HG02852 (cell line): ENCODE results near the gene KXD1.
"Not testable (repeated sequence)": the region's sequence is repeated elsewhere in the genome, so short reads cannot be mapped to it uniquely, and the experiment has no call there.

Experiments
- ATAC-seq: cut with Tn5 transposase; IDR thresholded peaks from one replicate; pipeline ENCODE4 v1.9.1; 2021; ENCODE audit warnings: mild to moderate bottlenecking, moderate library complexity; ENCODE audit not compliant: unreplicated experiment

The KXD1 gene

GRCh38 chr19:18576383-18576782 is 18.7 kb downstream of the KXD1 start:
- ATAC-seq: no peak

- ATAC-seq: no peak
Observed at GRCh38 chr19:18577365-18577914, 19.8 kb downstream of the KXD1 start.

GRCh38 chr19:18580311-18580710 is 22.6 kb downstream of the KXD1 start:
- ATAC-seq: no peak

GRCh38 chr19:18586306-18586705 is 28.6 kb downstream of the KXD1 start:
- no peak for ATAC-seq

- no peak for ATAC-seq
Observed at GRCh38 chr19:18587561-18587960, 29.9 kb downstream of the KXD1 start.

GRCh38 chr19:18587962-18588610 is 30.4 kb downstream of the KXD1 start:
- ATAC-seq: no peak

GRCh38 chr19:18588611-18589379 is 31.1 kb downstream of the KXD1 start, which contains the start of gene REX1BD:
REX1BD (plus strand) TSS chr19:18588798; CDS start chr19:18588802, 4 bp downstream.
- peak; percentile 73 for ATAC-seq

GRCh38 chr19:18589380-18590272 is 32.0 kb downstream of the KXD1 start:
- ATAC-seq: peak; percentile 24

- ATAC-seq: no peak
Observed at GRCh38 chr19:18590273-18591272, 32.9 kb downstream of the KXD1 start.

GRCh38 chr19:18591735-18592385 is 34.2 kb downstream of the KXD1 start:
- no peak for ATAC-seq

- not testable (repeated sequence) for ATAC-seq
Observed at GRCh38 chr19:18592732-18593131, 35.1 kb downstream of the KXD1 start.

GRCh38 chr19:18593367-18594095 is 35.9 kb downstream of the KXD1 start:
- no peak for ATAC-seq

- ATAC-seq: no peak
Observed at GRCh38 chr19:18594096-18594823, 36.6 kb downstream of the KXD1 start.

- no peak for ATAC-seq
Observed at GRCh38 chr19:18594824-18595373, 37.2 kb downstream of the KXD1 start.

GRCh38 chr19:18595475-18595874 is 37.8 kb downstream of the KXD1 start:
- no peak for ATAC-seq

GRCh38 chr19:18596752-18597157 is 39.1 kb downstream of the KXD1 start:
- ATAC-seq: no peak

GRCh38 chr19:18597809-18598660 is 40.4 kb downstream of the KXD1 start:
- no peak for ATAC-seq
